ENCODE data around the gene PACSIN2. TPM values are rescaled to one million over a fixed set of nuclear protein-coding genes. Genes with fewer than 3 reads are reported as not detected.

Gene PACSIN2
- total RNA-seq, 1 experiment from 2014 or later: 70.5 TPM

DNA sequence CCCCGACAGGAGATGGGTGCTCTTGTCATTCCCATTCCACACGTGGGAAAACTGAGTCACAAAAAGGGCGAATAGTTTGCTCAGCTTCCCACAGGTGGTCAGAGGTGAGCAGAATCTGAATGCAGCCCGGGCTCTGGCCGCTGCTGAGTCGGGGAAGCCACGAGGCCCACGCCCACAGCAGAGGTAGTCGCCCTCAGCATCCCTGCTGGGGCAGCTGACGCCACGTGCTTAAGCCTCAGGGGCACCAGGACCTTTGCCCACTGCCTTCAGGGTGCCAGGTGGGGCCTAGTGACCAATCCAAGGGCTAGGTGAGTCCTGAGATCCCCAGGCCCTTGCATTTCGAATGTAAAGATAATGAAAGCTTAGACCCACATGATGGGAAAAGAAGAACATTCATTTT lies 133.7 kb downstream of the PACSIN2 start:
- Mint-ChIP-seq H3K4me3 (no peak overlapping the region), H3K27me3 (ENCODE audit: low read depth) (no peaks in the 10 kb centered on the region), H3K36me3 (peaks cover 43% of the 10 kb centered on the region), H3K4me1 (peaks cover 10% of the 10 kb centered on the region), H3K9me3 (no peaks in the 10 kb centered on the region), H3K27ac (no peak overlapping the region)
- TF ChIP-seq RORB (CRISPR knock-in tag; IDR thresholded peaks at IDR 0.05) (no peak), ZBTB21 (CRISPR knock-in tag; IDR thresholded peaks at IDR 0.05; ENCODE audit: borderline replicate concordance) (no peak), ETV6 (CRISPR knock-in tag; IDR thresholded peaks at IDR 0.05) (no peak), ZNF317 (CRISPR knock-in tag; IDR thresholded peaks at IDR 0.05; ENCODE audit: borderline replicate concordance, low read depth) (no peak), GRHL2 (CRISPR knock-in tag; IDR thresholded peaks at IDR 0.05; ENCODE audit: insufficient replicate concordance, severe bottlenecking) (no peak), SMAD4 (CRISPR knock-in tag; IDR thresholded peaks at IDR 0.05) (no peak), ZNF671 (CRISPR knock-in tag; IDR thresholded peaks at IDR 0.05) (no peak), TP53 (CRISPR knock-in tag; IDR thresholded peaks at IDR 0.05) (no peak)
- TF ChIP-seq, protein P1, sequence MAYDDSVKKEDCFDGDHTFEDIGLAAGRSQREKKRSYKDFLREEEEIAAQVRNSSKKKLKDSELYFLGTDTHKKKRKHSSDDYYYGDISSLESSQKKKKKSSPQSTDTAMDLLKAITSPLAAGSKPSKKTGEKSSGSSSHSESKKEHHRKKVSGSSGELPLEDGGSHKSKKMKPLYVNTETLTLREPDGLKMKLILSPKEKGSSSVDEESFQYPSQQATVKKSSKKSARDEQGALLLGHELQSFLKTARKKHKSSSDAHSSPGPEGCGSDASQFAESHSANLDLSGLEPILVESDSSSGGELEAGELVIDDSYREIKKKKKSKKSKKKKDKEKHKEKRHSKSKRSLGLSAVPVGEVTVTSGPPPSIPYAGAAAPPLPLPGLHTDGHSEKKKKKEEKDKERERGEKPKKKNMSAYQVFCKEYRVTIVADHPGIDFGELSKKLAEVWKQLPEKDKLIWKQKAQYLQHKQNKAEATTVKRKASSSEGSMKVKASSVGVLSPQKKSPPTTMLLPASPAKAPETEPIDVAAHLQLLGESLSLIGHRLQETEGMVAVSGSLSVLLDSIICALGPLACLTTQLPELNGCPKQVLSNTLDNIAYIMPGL (CRISPR knock-in tag; IDR thresholded peaks at IDR 0.05): no peak
- TF ChIP-seq, protein P2, sequence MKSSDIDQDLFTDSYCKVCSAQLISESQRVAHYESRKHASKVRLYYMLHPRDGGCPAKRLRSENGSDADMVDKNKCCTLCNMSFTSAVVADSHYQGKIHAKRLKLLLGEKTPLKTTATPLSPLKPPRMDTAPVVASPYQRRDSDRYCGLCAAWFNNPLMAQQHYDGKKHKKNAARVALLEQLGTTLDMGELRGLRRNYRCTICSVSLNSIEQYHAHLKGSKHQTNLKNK (CRISPR knock-in tag; IDR thresholded peaks at IDR 0.05): no peak
- TF ChIP-seq, protein P3, sequence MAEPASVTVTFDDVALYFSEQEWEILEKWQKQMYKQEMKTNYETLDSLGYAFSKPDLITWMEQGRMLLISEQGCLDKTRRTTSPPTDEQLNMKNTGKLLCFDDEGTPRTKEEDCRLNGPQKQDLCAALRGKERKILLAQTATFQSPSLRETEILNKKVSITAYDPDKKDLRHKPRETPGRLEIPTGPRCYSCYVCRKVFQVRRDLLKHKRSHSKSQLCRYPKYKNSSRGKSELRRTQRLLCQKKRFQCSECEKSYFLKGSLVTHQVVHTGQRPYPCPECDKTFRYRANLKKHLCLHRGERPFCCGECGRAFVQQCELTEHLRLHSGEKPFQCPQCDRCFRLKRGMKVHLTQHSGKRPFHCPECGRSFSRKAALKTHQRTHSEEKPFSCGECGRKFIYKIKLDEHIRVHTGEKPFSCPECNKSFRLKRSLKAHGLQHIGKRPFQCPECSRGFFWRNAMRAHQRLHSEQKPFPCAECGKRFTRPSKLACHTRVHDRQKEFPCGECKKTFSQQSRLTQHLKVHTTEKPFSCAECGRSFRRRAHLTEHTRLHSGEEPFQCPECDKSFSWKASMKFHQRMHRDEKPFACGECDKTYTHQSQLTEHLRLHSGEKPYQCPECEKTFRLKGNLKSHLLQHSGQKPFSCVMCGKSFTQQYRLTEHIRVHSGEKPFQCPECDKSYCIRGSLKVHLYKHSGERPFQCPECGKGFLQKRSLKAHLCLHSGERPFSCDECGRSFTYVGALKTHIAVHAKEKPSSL (CRISPR knock-in tag; conservative IDR thresholded peaks at IDR 0.05): no peak
- TF ChIP-seq, protein P4, sequence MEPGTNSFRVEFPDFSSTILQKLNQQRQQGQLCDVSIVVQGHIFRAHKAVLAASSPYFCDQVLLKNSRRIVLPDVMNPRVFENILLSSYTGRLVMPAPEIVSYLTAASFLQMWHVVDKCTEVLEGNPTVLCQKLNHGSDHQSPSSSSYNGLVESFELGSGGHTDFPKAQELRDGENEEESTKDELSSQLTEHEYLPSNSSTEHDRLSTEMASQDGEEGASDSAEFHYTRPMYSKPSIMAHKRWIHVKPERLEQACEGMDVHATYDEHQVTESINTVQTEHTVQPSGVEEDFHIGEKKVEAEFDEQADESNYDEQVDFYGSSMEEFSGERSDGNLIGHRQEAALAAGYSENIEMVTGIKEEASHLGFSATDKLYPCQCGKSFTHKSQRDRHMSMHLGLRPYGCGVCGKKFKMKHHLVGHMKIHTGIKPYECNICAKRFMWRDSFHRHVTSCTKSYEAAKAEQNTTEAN (CRISPR knock-in tag; IDR thresholded peaks at IDR 0.05): no peak
- TF ChIP-seq, protein P5, sequence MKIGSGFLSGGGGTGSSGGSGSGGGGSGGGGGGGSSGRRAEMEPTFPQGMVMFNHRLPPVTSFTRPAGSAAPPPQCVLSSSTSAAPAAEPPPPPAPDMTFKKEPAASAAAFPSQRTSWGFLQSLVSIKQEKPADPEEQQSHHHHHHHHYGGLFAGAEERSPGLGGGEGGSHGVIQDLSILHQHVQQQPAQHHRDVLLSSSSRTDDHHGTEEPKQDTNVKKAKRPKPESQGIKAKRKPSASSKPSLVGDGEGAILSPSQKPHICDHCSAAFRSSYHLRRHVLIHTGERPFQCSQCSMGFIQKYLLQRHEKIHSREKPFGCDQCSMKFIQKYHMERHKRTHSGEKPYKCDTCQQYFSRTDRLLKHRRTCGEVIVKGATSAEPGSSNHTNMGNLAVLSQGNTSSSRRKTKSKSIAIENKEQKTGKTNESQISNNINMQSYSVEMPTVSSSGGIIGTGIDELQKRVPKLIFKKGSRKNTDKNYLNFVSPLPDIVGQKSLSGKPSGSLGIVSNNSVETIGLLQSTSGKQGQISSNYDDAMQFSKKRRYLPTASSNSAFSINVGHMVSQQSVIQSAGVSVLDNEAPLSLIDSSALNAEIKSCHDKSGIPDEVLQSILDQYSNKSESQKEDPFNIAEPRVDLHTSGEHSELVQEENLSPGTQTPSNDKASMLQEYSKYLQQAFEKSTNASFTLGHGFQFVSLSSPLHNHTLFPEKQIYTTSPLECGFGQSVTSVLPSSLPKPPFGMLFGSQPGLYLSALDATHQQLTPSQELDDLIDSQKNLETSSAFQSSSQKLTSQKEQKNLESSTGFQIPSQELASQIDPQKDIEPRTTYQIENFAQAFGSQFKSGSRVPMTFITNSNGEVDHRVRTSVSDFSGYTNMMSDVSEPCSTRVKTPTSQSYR (CRISPR knock-in tag; IDR thresholded peaks at IDR 0.05): no peak
- TF ChIP-seq, protein P6, sequence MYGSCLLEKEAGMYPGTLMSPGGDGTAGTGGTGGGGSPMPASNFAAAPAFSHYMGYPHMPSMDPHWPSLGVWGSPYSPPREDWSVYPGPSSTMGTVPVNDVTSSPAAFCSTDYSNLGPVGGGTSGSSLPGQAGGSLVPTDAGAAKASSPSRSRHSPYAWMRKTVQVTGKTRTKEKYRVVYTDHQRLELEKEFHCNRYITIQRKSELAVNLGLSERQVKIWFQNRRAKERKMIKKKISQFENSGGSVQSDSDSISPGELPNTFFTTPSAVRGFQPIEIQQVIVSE (CRISPR knock-in tag; IDR thresholded peaks at IDR 0.05; ENCODE audit: borderline replicate concordance): no peak
- TF ChIP-seq, protein P7, sequence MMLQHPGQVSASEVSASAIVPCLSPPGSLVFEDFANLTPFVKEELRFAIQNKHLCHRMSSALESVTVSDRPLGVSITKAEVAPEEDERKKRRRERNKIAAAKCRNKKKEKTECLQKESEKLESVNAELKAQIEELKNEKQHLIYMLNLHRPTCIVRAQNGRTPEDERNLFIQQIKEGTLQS (CRISPR knock-in tag; conservative IDR thresholded peaks at IDR 0.05): no peak
- DNase-seq (ENCODE audit: low spot score): no peak
- CTCF ChIA-PET: interaction anchor here (1.1 to 1.4 kb wide), 4 partner anchors 14 to 172 kb away, joined by 5 to 11 read pairs (median 7); no protein-coding TSS in a partner anchor
- ATAC-seq: no peak
- POLR2A ChIA-PET: no interaction called here

DNA sequence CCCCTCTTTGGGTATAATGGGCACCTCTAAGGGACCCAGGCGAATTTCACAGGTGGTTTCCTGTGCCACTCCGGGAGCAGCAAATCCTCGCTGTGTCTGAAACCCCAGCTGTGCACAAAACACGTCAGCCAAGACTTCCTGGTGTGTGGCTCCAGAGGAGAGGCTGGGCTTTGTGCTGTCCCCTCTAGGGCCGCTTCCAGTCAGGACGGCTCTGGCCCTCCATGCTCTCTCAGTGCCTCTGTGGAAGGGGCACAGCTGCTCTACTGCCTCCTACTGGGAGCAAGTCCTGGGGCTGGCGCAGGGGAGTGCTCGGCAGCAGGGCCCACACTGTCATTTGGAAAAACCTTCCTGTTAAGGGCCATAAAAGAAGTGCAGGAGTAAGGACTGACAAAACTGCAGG lies 134.1 kb downstream of the PACSIN2 start:
- Mint-ChIP-seq H3K4me3 (no peak overlapping the region), H3K4me1 (peaks cover 10% of the 10 kb centered on the region), H3K27ac (no peak overlapping the region), H3K9me3 (no peaks in the 10 kb centered on the region), H3K27me3 (ENCODE audit: low read depth) (no peaks in the 10 kb centered on the region), H3K36me3 (peaks cover 45% of the 10 kb centered on the region)
- CTCF ChIA-PET: interaction anchor here (0.7 to 1.1 kb wide), 2 partner anchors 13 to 22 kb away, joined by 3 to 8 read pairs; no protein-coding TSS in a partner anchor
- ATAC-seq: peak; percentile 77
- POLR2A ChIA-PET: no interaction called here
- DNase-seq (ENCODE audit: low spot score): peak; percentile 45
- TF ChIP-seq ZNF232 (CRISPR knock-in tag; IDR thresholded peaks at IDR 0.05) (no peak), GTF2I (CRISPR knock-in tag; conservative IDR thresholded peaks at IDR 0.05) (no peak), CBFB (CRISPR knock-in tag; IDR thresholded peaks at IDR 0.05; ENCODE audit: low read depth) (no peak), MYBL2 (CRISPR knock-in tag; IDR thresholded peaks at IDR 0.05) (no peak)
